K562 (cell line): Measurements from ENCODE around the gene UBE2H. TPM values are rescaled to one million over a fixed set of nuclear protein-coding genes. Genes with fewer than 3 reads are reported as not detected.

Experiments used
- CHD7 ChIP-seq: fragments of 200-600 bp; sonication (generic); IDR thresholded peaks from one replicate; pipeline ENCODE4 v1.6.1; 2012; ENCODE audit warnings: mild to moderate bottlenecking, low read depth, low read length, inconsistent platforms
- DPF2 ChIP-seq: fragments of 450-650 bp; IDR thresholded peaks from 2 replicates; pipeline ENCODE4 v1.6.1; 2016
- E2F8 ChIP-seq: fragments of 450-650 bp; IDR thresholded peaks from 2 replicates; pipeline ENCODE4 v1.7.1; 2018; ENCODE audit warnings: mild to moderate bottlenecking, low read depth; ENCODE audit not compliant: partially characterized antibody
- FOXP1 ChIP-seq: sonication (generic); formaldehyde crosslinking; IDR thresholded peaks from 2 replicates; pipeline ENCODE4 v1.8.0; 2022; ENCODE audit warnings: mild to moderate bottlenecking, missing genetic modification reagents
- GATA2 ChIP-seq: sonication (generic); formaldehyde crosslinking; IDR thresholded peaks from 2 replicates; pipeline ENCODE4 v1.4.0; 2020; ENCODE audit warnings: mild to moderate bottlenecking, missing genetic modification reagents
- polyA plus RNA-seq, 8 experiments: library from polyadenylated mRNA; depleted of rRNA in 4 of 8; stranded (reverse) in 5 of 8; unstranded in 3 of 8; fragments of >200 nt; fragmentation: Nextera tagmentation in 2 of 8; fragmentation: Illumina TruSeq in 1 of 8; extraction: Ambion mirVana in 2 of 8; extraction: Trizol in 1 of 8; gene quantifications; 2 replicates each; pipeline versions ENCODE4 v1.2.1 to v1.2.3, GENCODE V29; 2011 to 2014; ENCODE audit warnings: inconsistent platforms in 1 of 8, missing spikeins in 1 of 8
- total RNA-seq, 7 experiments: library from RNA; depleted of rRNA in 6 of 7; stranded (reverse); fragments of >200 nt in 6 of 7; fragmentation: Illumina TruSeq in 2 of 7; extraction: Trizol in 2 of 7; gene quantifications; 2 replicates each; pipeline versions ENCODE4 v1.2.1 to v1.2.3, GENCODE V29; 2011 to 2021; ENCODE audit warnings: low replicate concordance in 1 of 7

Gene UBE2H
- total and polyA plus RNA-seq, 9 of the 15 experiments (the other 6 are each of a cell fraction or from before 2014, with no cell fraction given) = 6.3 to 33.0 (median 13.3) TPM

GRCh38 chr7:129845178-129845971 is 107.4 kb downstream of the UBE2H start (continued):
- TF ChIP-seq CHD7 = peak; percentile 43
- peak; percentile 27; the same call in 1 of the 2 replicates for TF ChIP-seq GATA2
- TF ChIP-seq FOXP1 (CRISPR knock-in tag) = no peak
- TF ChIP-seq DPF2 = peak; percentile 60
- no peak for TF ChIP-seq E2F8
